ENCODE measurements around the gene MIR17HG. TPM values are rescaled to one million over a fixed set of nuclear protein-coding genes. Genes with fewer than 3 reads are reported as not detected.

MIR17HG gene
- total RNA-seq, 1 donor from 2014 or later, result 32.5 TPM

- intact Hi-C loops (cut with micrococcal nuclease), result loop anchor here (5.0 kb wide), 1 partner anchor 337 kb away; no protein-coding TSS in a partner anchor
- no peak overlapping the region for H3K4me3 Mint-ChIP-seq (ENCODE audit: low read depth)
- no peaks in the 10 kb centered on the region for H3K4me1 Mint-ChIP-seq (ENCODE audit: low read depth)
- H3K9me3 Mint-ChIP-seq, result no peaks in the 10 kb centered on the region
- H3K27me3 Mint-ChIP-seq (ENCODE audit: low read depth), result peaks cover 36% of the 10 kb centered on the region
- no peak for DNase-seq (ENCODE audit: low spot score)
- H3K27ac Mint-ChIP-seq, result no peak overlapping the region
- H3K36me3 Mint-ChIP-seq (ENCODE audit: low read depth), result no peaks in the 10 kb centered on the region
Observed at GRCh38 chr13:91384896-91385295, 37.4 kb downstream of the MIR17HG start.

- Mint-ChIP-seq H3K4me3 (ENCODE audit: low read depth) (no peak overlapping the region), H3K27me3 (ENCODE audit: low read depth) (peaks cover 47% of the 10 kb centered on the region), H3K27ac (no peak overlapping the region), H3K4me1 (ENCODE audit: low read depth) (no peaks in the 10 kb centered on the region), H3K36me3 (ENCODE audit: low read depth) (no peaks in the 10 kb centered on the region), H3K9me3 (no peaks in the 10 kb centered on the region)
- intact Hi-C loops (cut with micrococcal nuclease), result no loop called here
- no peak for DNase-seq (ENCODE audit: low spot score)
Observed at GRCh38 chr13:91389186-91389585, 41.7 kb downstream of the MIR17HG start.

- Mint-ChIP-seq H3K9me3 (no peaks in the 10 kb centered on the region), H3K27ac (no peak overlapping the region), H3K4me3 (ENCODE audit: low read depth) (no peak overlapping the region), H3K27me3 (ENCODE audit: low read depth) (peaks cover 65% of the 10 kb centered on the region), H3K36me3 (ENCODE audit: low read depth) (no peaks in the 10 kb centered on the region), H3K4me1 (ENCODE audit: low read depth) (peaks cover 6% of the 10 kb centered on the region)
- DNase-seq (ENCODE audit: low spot score), result no peak
- intact Hi-C loops (cut with micrococcal nuclease), result no loop called here
Observed at GRCh38 chr13:91397595-91397994, 50.1 kb downstream of the MIR17HG start.

- Mint-ChIP-seq H3K9me3 (no peaks in the 10 kb centered on the region), H3K27ac (no peak within 1 kb of the TSS), H3K4me3 (ENCODE audit: low read depth) (peak within 1 kb of the TSS; percentile 71), H3K27me3 (ENCODE audit: low read depth) (peaks cover 73% of the 10 kb centered on the region), H3K36me3 (ENCODE audit: low read depth) (no peaks in the 10 kb centered on the region), H3K4me1 (ENCODE audit: low read depth) (peaks cover 6% of the 10 kb centered on the region)
- intact Hi-C loops (cut with micrococcal nuclease), result loop anchor here (1.0 to 2.0 kb wide), 2 partner anchors 30 to 52 kb away; no protein-coding TSS in a partner anchor
- DNase-seq (ENCODE audit: low spot score), result peak; percentile 75
Observed at GRCh38 chr13:91398413-91399188, 51.1 kb downstream of the MIR17HG start, which contains the start of gene GPC5. Gene GPC5, plus strand, starts transcription at chr13:91398621.

GRCh38 chr13:91399189-91400062 lies 51.9 kb downstream of the MIR17HG start:
- Mint-ChIP-seq H3K27ac (no peak overlapping the region), H3K36me3 (ENCODE audit: low read depth) (no peaks in the 10 kb centered on the region), H3K27me3 (ENCODE audit: low read depth) (peaks cover 72% of the 10 kb centered on the region), H3K9me3 (no peaks in the 10 kb centered on the region), H3K4me3 (ENCODE audit: low read depth) (peak overlapping the region; percentile 71), H3K4me1 (ENCODE audit: low read depth) (peaks cover 6% of the 10 kb centered on the region)
- no peak for DNase-seq (ENCODE audit: low spot score)
- intact Hi-C loops (cut with micrococcal nuclease), result loop anchor here (2.0 kb wide), 1 partner anchor 31 kb away; no protein-coding TSS in a partner anchor

GRCh38 chr13:91400063-91400399 lies 52.5 kb downstream of the MIR17HG start:
- H3K4me3 Mint-ChIP-seq (ENCODE audit: low read depth), result peak overlapping the region; percentile 11

GRCh38 chr13:91400671-91401070 lies 53.2 kb downstream of the MIR17HG start:
- intact Hi-C loops (cut with micrococcal nuclease), result no loop called here
- H3K9me3 Mint-ChIP-seq, result no peaks in the 10 kb centered on the region
- H3K4me3 Mint-ChIP-seq (ENCODE audit: low read depth), result no peak overlapping the region
- DNase-seq (ENCODE audit: low spot score), result no peak
- no peak overlapping the region for H3K27ac Mint-ChIP-seq
- peaks cover 6% of the 10 kb centered on the region for H3K4me1 Mint-ChIP-seq (ENCODE audit: low read depth)
- no peaks in the 10 kb centered on the region for H3K36me3 Mint-ChIP-seq (ENCODE audit: low read depth)
- peaks cover 65% of the 10 kb centered on the region for H3K27me3 Mint-ChIP-seq (ENCODE audit: low read depth)

More at GRCh38 chr13:91400063-91400399, 52.5 kb downstream of the MIR17HG start:
- peaks cover 6% of the 10 kb centered on the region for H3K4me1 Mint-ChIP-seq (ENCODE audit: low read depth)
- H3K36me3 Mint-ChIP-seq (ENCODE audit: low read depth), result no peaks in the 10 kb centered on the region
- no peak overlapping the region for H3K27ac Mint-ChIP-seq
- H3K27me3 Mint-ChIP-seq (ENCODE audit: low read depth), result peaks cover 68% of the 10 kb centered on the region
- H3K9me3 Mint-ChIP-seq, result no peaks in the 10 kb centered on the region
- intact Hi-C loops (cut with micrococcal nuclease), result no loop called here
- no peak for DNase-seq (ENCODE audit: low spot score)

GRCh38 chr13:91401920-91402319 lies 54.4 kb downstream of the MIR17HG start:
- H3K9me3 Mint-ChIP-seq, result no peaks in the 10 kb centered on the region
- DNase-seq (ENCODE audit: low spot score), result no peak
- peaks cover 61% of the 10 kb centered on the region for H3K27me3 Mint-ChIP-seq (ENCODE audit: low read depth)
- peaks cover 6% of the 10 kb centered on the region for H3K4me1 Mint-ChIP-seq (ENCODE audit: low read depth)
- intact Hi-C loops (cut with micrococcal nuclease), result no loop called here
- H3K4me3 Mint-ChIP-seq (ENCODE audit: low read depth), result no peak overlapping the region
- no peaks in the 10 kb centered on the region for H3K36me3 Mint-ChIP-seq (ENCODE audit: low read depth)
- no peak overlapping the region for H3K27ac Mint-ChIP-seq

Other genes with a start within 250 kb of the MIR17HG start
- gene GPC5, start 50.9 kb downstream of the MIR17HG start, total RNA-seq, result 0.57 and 1.1 TPM in 2 replicates

All from activated T-helper 2 cell treated with anti-CD3 and anti-CD28 coated beads, Interferon-gamma antibody, Interleukin-2, Interleukin-4, amounts not matched to agents 10 μg/mL and 5 μg/mL and 100 μg/mL, durations not matched to agents 14 hours and 24 hours and 36 hours (primary cell).